IMR-90 (cell line): ENCODE data around the gene AKAP6. TPM values are rescaled to one million over a fixed set of nuclear protein-coding genes. Genes with fewer than 3 reads are reported as not detected.

ENCODE experiments used
- ATAC-seq: fragments of 200-7000 bp; cut with Tn5 transposase; 2 replicates; pipeline ENCODE4 v1.9.1; 2020; ENCODE audit warnings: low read depth, mild to moderate bottlenecking, moderate library complexity
- BruUV-seq: library from RNA; stranded (reverse); fragments of 400-500 nt; replicated peaks from 2 replicates; lab custom pipeline; 2021; lab: Mats Ljungman, UMichigan
- CTCF ChIA-PET: fragments of 300-600 bp; formaldehyde crosslinking; extraction: SDS; loops from one replicate; lab custom pipeline; 2021; ENCODE audit warnings: antibody characterized with exemption; lab: Yijun Ruan, JAX
- POLR2A ChIA-PET: fragments of 300-600 bp; sonication (Branson Sonifier 250); formaldehyde crosslinking; loops from one replicate; lab custom pipeline; 2022; ENCODE audit warnings: antibody characterized with exemption; ENCODE audit not compliant: unreplicated experiment; lab: Charles Lee
- DNase-seq: peaks from one replicate; pipeline ENCODE4 v3.0.0; 2013
- H2AFZ ChIP-seq: replicated peaks from 2 replicates; pipeline ENCODE3; 2013; ENCODE audit warnings: low read length, mild to moderate bottlenecking; ENCODE audit not compliant: poor library complexity
- H2AK5ac ChIP-seq: 2 replicates; pipeline ENCODE4 v1.6.1; 2013; ENCODE audit warnings: low read depth, low read length, inconsistent platforms
- H2AK9ac ChIP-seq: replicated peaks from 2 replicates; pipeline ENCODE3; 2013; ENCODE audit warnings: mild to moderate bottlenecking, low read depth, low read length, moderate library complexity; ENCODE audit not compliant: poor library complexity
- H2BK120ac ChIP-seq: 2 replicates; pipeline ENCODE4 v1.6.1; 2013; ENCODE audit warnings: low read depth, low read length, inconsistent platforms
- H2BK15ac ChIP-seq: 3 replicates; pipeline ENCODE4 v1.6.1; 2013; ENCODE audit warnings: low read depth, low read length, inconsistent platforms
- H2BK20ac ChIP-seq: 2 replicates; pipeline ENCODE4 v1.6.1; 2013; ENCODE audit warnings: low read depth, mild to moderate bottlenecking, inconsistent platforms, low read length, moderate library complexity
- H2BK5ac ChIP-seq: 2 replicates; pipeline ENCODE4 v1.6.1; 2013; ENCODE audit warnings: mild to moderate bottlenecking, low read depth, low read length, inconsistent platforms; ENCODE audit not compliant: poor library complexity, severe bottlenecking
- H3K14ac ChIP-seq: replicated peaks from 2 replicates; pipeline ENCODE4 v1.6.1; 2013; ENCODE audit warnings: low read depth, low read length, inconsistent platforms
- H3K18ac ChIP-seq: 2 replicates; pipeline ENCODE4 v1.6.1; 2013; ENCODE audit warnings: low read depth, low read length, control low read depth
- H3K23ac ChIP-seq: 2 replicates; pipeline ENCODE4 v1.6.1; 2013; ENCODE audit warnings: low read depth, low read length, inconsistent platforms
- H3K27ac ChIP-seq: 2 replicates; pipeline ENCODE4 v1.5.1; 2013; ENCODE audit warnings: mild to moderate bottlenecking, control low read depth, low read length; ENCODE audit not compliant: insufficient read depth
- H3K27me3 ChIP-seq: 2 replicates; pipeline ENCODE4 v1.6.1; 2013; ENCODE audit warnings: low read length; ENCODE audit not compliant: control insufficient read depth, insufficient read depth
- H3K36me3 ChIP-seq: 2 replicates; pipeline ENCODE4 v1.6.1; 2013; ENCODE audit warnings: low read length, mixed read lengths; ENCODE audit not compliant: control insufficient read depth, insufficient read depth
- H3K4ac ChIP-seq: 2 replicates; pipeline ENCODE4 v1.6.1; 2013; ENCODE audit warnings: low read depth, low read length, inconsistent platforms
- H3K4me1 ChIP-seq: 2 replicates; pipeline ENCODE4 v1.6.1; 2013; ENCODE audit warnings: low read length, mixed read lengths; ENCODE audit not compliant: control insufficient read depth, insufficient read depth
- H3K4me2 ChIP-seq: 2 replicates; pipeline ENCODE4 v1.6.1; 2013; ENCODE audit warnings: low read depth, mild to moderate bottlenecking, control low read depth, low read length, moderate library complexity
- H3K4me3 ChIP-seq: 2 replicates; pipeline ENCODE4 v1.5.1; 2013; ENCODE audit warnings: low read depth, mild to moderate bottlenecking, control low read depth, low read length, moderate library complexity; ENCODE audit not compliant: insufficient read depth
- H3K56ac ChIP-seq: 2 replicates; pipeline ENCODE4 v1.6.1; 2013; ENCODE audit warnings: low read length, inconsistent platforms; ENCODE audit not compliant: insufficient read depth; ENCODE audit errors: extremely low read depth
- H3K79me1 ChIP-seq, 2 experiments: 2 replicates each; pipeline ENCODE4 v1.6.1; 2013; ENCODE audit warnings: low read length in 2 of 2, inconsistent platforms in 1 of 2, low read depth in 1 of 2
- H3K9ac ChIP-seq: 2 replicates; pipeline ENCODE4 v1.6.1; 2013; ENCODE audit warnings: low read depth, low read length, control low read depth
- H3K9me1 ChIP-seq: 2 replicates; pipeline ENCODE4 v1.6.1; 2013; ENCODE audit warnings: low read length, inconsistent platforms; ENCODE audit not compliant: insufficient read depth
- H3K9me3 ChIP-seq: 2 replicates; pipeline ENCODE4 v1.6.1; 2013; ENCODE audit warnings: low read length; ENCODE audit not compliant: control insufficient read depth, insufficient read depth
- H4K20me1 ChIP-seq: 2 replicates; pipeline ENCODE4 v1.6.1; 2013; ENCODE audit warnings: low read length, inconsistent platforms; ENCODE audit not compliant: insufficient read depth
- H4K5ac ChIP-seq: 2 replicates; pipeline ENCODE4 v1.6.1; 2013; ENCODE audit warnings: mild to moderate bottlenecking, low read depth, low read length, control low read depth
- H4K8ac ChIP-seq, 2 experiments: 2 replicates each; pipeline ENCODE4 v1.6.1; 2013; ENCODE audit warnings: low read depth in 2 of 2, low read length in 2 of 2, control low read depth in 1 of 2, inconsistent platforms in 1 of 2
- H4K91ac ChIP-seq: 2 replicates; pipeline ENCODE4 v1.6.1; 2013; ENCODE audit warnings: low read depth, low read length, inconsistent platforms; ENCODE audit not compliant: insufficient read depth
- CEBPB ChIP-seq: IDR thresholded peaks from 2 replicates; pipeline ENCODE4 v1.6.1; 2012; ENCODE audit warnings: low read depth, low read length, improper control_type of control experiment
- FOS ChIP-seq: fragments of 150-350 bp; IDR thresholded peaks from 2 replicates; pipeline ENCODE4 v1.6.1; 2016; ENCODE audit warnings: low read depth, low read length
- MAFK ChIP-seq: IDR thresholded peaks from 2 replicates; pipeline ENCODE4 v1.6.1; 2012; ENCODE audit warnings: low read depth, low read length, improper control_type of control experiment
- MXI1 ChIP-seq: IDR thresholded peaks from 2 replicates; pipeline ENCODE4 v1.6.1; 2012; ENCODE audit warnings: low read depth, mild to moderate bottlenecking, low read length, moderate library complexity, borderline replicate concordance
- RAD21 ChIP-seq: IDR thresholded peaks from 2 replicates; pipeline ENCODE4 v1.6.1; 2012; ENCODE audit warnings: low read length, improper control_type of control experiment
- WGBS, 2 experiments: methylation state at CpG; one replicate each; pipeline versions ENCODE4 v1.1.5 to v1.1.7; 2013; ENCODE audit warnings: missing lambda C conversion rate in 2 of 2; ENCODE audit not compliant: insufficient read length in 1 of 2; ENCODE audit errors: extremely low coverage in 2 of 2; 5-methylcytosine and 5-hydroxymethylcytosine counted together
- dilution Hi-C: fragments of 300-500 bp; cut with HindIII; formaldehyde crosslinking; loops from one replicate; pipeline ENCODE4 v1.14.3; 2018; ENCODE audit warnings: low sequenced_read_pairs; ENCODE audit not compliant: unreplicated experiment
- in situ Hi-C: fragments of 300-500 bp; cut with MboI; formaldehyde crosslinking; loops from 3 replicates; pipeline ENCODE4 v1.14.3; 2019; ENCODE audit warnings: low sequenced_read_pairs, inconsistent platforms, mixed read lengths
- intact Hi-C: fragments of 100-400 bp; cut with micrococcal nuclease; formaldehyde crosslinking; loops from 2 replicates; pipeline ENCODE4 v1.10.0; 2022
- polyA plus RNA-seq, 3 experiments: library from polyadenylated mRNA; depleted of rRNA; stranded (reverse); fragments of >200 nt; gene quantifications; 2 replicates each; pipeline ENCODE4 v1.2.3, GENCODE V29; 2012; ENCODE audit warnings: low replicate concordance in 1 of 3
- total RNA-seq: library from RNA; depleted of rRNA; stranded (reverse); fragments of >200 nt; gene quantifications from 2 replicates; pipeline ENCODE4 v1.2.3, GENCODE V29; 2012
- TF ChIP-seq, protein P1 (sequence below): fragments of 150-350 bp; IDR thresholded peaks from 2 replicates; pipeline ENCODE4 v1.6.1; 2016; ENCODE audit warnings: low read depth, mild to moderate bottlenecking, low read length, moderate library complexity, borderline replicate concordance

The AKAP6 gene
- total and polyA plus RNA-seq, 2 of the 4 experiments (the other 2 are of a cell fraction): 0.22 to 1.6 TPM

DNA sequence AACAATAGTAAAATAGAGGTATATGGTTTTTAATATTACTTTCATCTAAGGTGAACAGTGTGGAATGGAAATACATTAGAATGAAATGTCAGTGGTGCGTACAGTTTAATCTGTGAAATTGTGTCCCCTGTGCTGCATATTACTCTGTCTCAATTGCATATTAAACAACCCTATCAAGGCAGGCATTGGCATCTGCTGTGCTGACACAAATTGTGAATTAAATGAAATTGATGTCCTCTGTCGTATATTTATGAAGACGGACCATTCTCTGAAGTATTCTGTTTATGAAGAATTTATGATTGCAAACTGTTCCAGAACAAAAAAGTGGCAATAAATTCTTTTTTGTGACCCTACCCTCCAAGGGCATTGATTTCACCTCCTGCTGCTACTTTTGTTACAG lies 405.2 kb downstream of the AKAP6 start:
- Histone ChIP-seq H2AK9ac (no peak overlapping the region), H3K18ac (no peak overlapping the region), H3K9ac (no peak overlapping the region), H3K36me3 (no peaks in the 10 kb centered on the region), H2AK5ac (no peak overlapping the region), H3K9me1 (no peaks in the 10 kb centered on the region), H2BK120ac (no peak overlapping the region), H2AFZ (no peak overlapping the region), H3K4ac (no peak overlapping the region), H4K8ac (no peak overlapping the region), H3K9me3 (no peaks in the 10 kb centered on the region), H3K23ac (no peak overlapping the region), H3K4me3 (no peak overlapping the region), H3K56ac (no peak overlapping the region), H2BK15ac (no peak overlapping the region), H4K91ac (no peak overlapping the region), H3K79me1 (no peaks in the 10 kb centered on the region), H2BK20ac (no peak overlapping the region), H3K4me2 (no peak overlapping the region), H3K4me1 (no peaks in the 10 kb centered on the region), H4K20me1 (no peaks in the 10 kb centered on the region), H2BK5ac (no peak overlapping the region), H3K14ac (no peak overlapping the region), H3K27me3 (no peaks in the 10 kb centered on the region), H4K5ac (no peak overlapping the region), H3K27ac (no peak overlapping the region)
- intact Hi-C loops (no loop called here), dilution Hi-C loops (no loop called here), in situ Hi-C loops (no loop called here)
- TF ChIP-seq FOS (no peak), MXI1 (no peak), MAFK (no peak), CEBPB (no peak), RAD21 (no peak)
- TF ChIP-seq, protein P1, sequence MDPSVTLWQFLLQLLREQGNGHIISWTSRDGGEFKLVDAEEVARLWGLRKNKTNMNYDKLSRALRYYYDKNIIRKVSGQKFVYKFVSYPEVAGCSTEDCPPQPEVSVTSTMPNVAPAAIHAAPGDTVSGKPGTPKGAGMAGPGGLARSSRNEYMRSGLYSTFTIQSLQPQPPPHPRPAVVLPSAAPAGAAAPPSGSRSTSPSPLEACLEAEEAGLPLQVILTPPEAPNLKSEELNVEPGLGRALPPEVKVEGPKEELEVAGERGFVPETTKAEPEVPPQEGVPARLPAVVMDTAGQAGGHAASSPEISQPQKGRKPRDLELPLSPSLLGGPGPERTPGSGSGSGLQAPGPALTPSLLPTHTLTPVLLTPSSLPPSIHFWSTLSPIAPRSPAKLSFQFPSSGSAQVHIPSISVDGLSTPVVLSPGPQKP: no peak
- DNase-seq (no peak), ATAC-seq (no peak)
- WGBS, 2 experiments: 60% methylated on average over 1 of the region's 3 CpGs; no CpG with 5 or more reads in 1 of the 2 experiments
- BruUV-seq: no TSS peak
- POLR2A ChIA-PET: no interaction called here
- CTCF ChIA-PET: interaction anchor here (0.6 to 0.9 kb wide), 2 partner anchors 9 to 1758 kb away, joined by 3 read pairs; no protein-coding TSS in a partner anchor
